ENCODE measurements around the gene ADPRHL1. TPM values are rescaled to one million over a fixed set of nuclear protein-coding genes. Genes with fewer than 3 reads are reported as not detected.

Gene ADPRHL1
- total RNA-seq, 1 experiment from 2014 or later, result 1.5 TPM

DNA sequence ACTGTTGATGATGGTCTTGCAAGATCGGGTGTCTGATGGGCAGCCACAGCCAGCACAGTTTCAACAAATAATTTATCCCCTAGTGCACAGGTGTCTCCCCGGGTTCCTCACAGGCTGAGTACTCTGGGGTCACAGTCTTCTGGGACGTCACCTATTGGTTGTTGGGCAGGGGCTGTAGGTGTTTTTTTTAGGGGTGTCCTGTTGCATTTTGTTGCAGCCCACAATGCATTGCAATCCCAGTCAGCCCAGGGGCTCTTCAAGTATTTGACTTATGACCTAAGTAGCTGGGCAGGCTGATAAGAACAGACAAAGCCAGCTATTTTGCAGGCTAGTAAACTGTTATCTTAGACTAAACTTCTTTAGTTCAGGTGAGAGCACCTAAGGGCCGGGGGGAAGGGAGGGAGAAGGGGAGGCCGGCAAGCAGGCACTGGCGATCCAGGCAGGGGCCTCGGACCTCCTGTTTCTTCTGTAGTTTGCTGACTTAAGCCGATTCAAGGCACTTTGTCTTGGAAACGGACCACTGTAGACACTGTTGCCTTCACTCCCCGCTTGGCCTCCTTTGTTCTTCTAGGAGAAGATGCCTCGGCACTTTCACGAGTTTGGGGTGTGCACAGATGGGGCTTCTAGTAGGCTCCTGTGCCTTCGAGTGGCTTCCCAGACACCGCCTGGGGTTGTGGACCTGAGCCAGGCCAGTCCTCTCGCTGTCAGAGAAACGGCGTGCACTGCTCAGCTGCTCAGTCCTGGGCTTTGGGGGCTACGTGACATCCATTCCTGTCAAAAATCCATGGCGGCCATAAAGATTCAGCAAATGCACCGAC, 55.5 kb downstream of the ADPRHL1 start (continued):
- no peak for TF ChIP-seq GRHL2 (CRISPR knock-in tag; IDR thresholded peaks at IDR 0.05; ENCODE audit: insufficient replicate concordance, severe bottlenecking)
- TF ChIP-seq RORB (CRISPR knock-in tag; IDR thresholded peaks at IDR 0.05), result no peak
- TF ChIP-seq, protein P1, sequence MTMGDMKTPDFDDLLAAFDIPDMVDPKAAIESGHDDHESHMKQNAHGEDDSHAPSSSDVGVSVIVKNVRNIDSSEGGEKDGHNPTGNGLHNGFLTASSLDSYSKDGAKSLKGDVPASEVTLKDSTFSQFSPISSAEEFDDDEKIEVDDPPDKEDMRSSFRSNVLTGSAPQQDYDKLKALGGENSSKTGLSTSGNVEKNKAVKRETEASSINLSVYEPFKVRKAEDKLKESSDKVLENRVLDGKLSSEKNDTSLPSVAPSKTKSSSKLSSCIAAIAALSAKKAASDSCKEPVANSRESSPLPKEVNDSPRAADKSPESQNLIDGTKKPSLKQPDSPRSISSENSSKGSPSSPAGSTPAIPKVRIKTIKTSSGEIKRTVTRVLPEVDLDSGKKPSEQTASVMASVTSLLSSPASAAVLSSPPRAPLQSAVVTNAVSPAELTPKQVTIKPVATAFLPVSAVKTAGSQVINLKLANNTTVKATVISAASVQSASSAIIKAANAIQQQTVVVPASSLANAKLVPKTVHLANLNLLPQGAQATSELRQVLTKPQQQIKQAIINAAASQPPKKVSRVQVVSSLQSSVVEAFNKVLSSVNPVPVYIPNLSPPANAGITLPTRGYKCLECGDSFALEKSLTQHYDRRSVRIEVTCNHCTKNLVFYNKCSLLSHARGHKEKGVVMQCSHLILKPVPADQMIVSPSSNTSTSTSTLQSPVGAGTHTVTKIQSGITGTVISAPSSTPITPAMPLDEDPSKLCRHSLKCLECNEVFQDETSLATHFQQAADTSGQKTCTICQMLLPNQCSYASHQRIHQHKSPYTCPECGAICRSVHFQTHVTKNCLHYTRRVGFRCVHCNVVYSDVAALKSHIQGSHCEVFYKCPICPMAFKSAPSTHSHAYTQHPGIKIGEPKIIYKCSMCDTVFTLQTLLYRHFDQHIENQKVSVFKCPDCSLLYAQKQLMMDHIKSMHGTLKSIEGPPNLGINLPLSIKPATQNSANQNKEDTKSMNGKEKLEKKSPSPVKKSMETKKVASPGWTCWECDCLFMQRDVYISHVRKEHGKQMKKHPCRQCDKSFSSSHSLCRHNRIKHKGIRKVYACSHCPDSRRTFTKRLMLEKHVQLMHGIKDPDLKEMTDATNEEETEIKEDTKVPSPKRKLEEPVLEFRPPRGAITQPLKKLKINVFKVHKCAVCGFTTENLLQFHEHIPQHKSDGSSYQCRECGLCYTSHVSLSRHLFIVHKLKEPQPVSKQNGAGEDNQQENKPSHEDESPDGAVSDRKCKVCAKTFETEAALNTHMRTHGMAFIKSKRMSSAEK (CRISPR knock-in tag; IDR thresholded peaks at IDR 0.05; ENCODE audit: borderline replicate concordance), result no peak
- no peak for TF ChIP-seq SP1 (CRISPR knock-in tag; conservative IDR thresholded peaks at IDR 0.05)
- TF ChIP-seq, protein P2, sequence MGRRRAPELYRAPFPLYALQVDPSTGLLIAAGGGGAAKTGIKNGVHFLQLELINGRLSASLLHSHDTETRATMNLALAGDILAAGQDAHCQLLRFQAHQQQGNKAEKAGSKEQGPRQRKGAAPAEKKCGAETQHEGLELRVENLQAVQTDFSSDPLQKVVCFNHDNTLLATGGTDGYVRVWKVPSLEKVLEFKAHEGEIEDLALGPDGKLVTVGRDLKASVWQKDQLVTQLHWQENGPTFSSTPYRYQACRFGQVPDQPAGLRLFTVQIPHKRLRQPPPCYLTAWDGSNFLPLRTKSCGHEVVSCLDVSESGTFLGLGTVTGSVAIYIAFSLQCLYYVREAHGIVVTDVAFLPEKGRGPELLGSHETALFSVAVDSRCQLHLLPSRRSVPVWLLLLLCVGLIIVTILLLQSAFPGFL (CRISPR knock-in tag; IDR thresholded peaks at IDR 0.05; ENCODE audit: borderline replicate concordance), result no peak
- TF ChIP-seq, protein P3, sequence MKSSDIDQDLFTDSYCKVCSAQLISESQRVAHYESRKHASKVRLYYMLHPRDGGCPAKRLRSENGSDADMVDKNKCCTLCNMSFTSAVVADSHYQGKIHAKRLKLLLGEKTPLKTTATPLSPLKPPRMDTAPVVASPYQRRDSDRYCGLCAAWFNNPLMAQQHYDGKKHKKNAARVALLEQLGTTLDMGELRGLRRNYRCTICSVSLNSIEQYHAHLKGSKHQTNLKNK (CRISPR knock-in tag; IDR thresholded peaks at IDR 0.05), result no peak
- TF ChIP-seq SMAD3 (CRISPR knock-in tag; IDR thresholded peaks at IDR 0.05; ENCODE audit: borderline replicate concordance), result no peak
- no peak for TF ChIP-seq SOX15 (CRISPR knock-in tag; IDR thresholded peaks at IDR 0.05)

DNA sequence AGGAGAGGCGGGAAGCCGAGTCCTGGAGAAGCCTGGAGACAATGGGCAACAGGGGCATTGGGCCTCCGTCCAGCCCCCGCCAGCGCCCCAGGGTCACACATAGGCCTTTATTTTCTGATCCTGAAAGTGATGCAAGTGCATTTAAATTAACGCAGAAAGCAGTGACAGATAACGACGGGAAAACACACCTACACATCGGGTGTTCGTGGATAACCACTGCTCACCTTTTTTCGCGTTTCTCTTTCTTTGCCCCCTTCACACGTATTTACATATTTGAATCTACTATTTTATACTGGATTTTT, 59.0 kb downstream of the ADPRHL1 start:
- POLR2A ChIA-PET, result no interaction called here
- no peak overlapping the region for H3K4me3 Mint-ChIP-seq
- peaks cover 27% of the 10 kb centered on the region for H3K4me1 Mint-ChIP-seq
- no peak overlapping the region for H3K27ac Mint-ChIP-seq
- no peak for ATAC-seq
- peaks cover 10% of the 10 kb centered on the region for H3K9me3 Mint-ChIP-seq
- DNase-seq (ENCODE audit: low spot score), result no peak
- no peaks in the 10 kb centered on the region for H3K27me3 Mint-ChIP-seq (ENCODE audit: low read depth)
- peaks cover 16% of the 10 kb centered on the region for H3K36me3 Mint-ChIP-seq
- CTCF ChIA-PET, result interaction anchor here (0.6 to 1.8 kb wide), 12 partner anchors 12 to 168 kb away, joined by 3 to 8 read pairs (median 4); no protein-coding TSS in a partner anchor
- TF ChIP-seq, protein P4, sequence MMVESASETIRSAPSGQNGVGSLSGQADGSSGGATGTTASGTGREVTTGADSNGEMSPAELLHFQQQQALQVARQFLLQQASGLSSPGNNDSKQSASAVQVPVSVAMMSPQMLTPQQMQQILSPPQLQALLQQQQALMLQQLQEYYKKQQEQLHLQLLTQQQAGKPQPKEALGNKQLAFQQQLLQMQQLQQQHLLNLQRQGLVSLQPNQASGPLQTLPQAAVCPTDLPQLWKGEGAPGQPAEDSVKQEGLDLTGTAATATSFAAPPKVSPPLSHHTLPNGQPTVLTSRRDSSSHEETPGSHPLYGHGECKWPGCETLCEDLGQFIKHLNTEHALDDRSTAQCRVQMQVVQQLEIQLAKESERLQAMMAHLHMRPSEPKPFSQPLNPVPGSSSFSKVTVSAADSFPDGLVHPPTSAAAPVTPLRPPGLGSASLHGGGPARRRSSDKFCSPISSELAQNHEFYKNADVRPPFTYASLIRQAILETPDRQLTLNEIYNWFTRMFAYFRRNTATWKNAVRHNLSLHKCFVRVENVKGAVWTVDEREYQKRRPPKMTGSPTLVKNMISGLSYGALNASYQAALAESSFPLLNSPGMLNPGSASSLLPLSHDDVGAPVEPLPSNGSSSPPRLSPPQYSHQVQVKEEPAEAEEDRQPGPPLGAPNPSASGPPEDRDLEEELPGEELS (CRISPR knock-in tag; IDR thresholded peaks at IDR 0.05), result no peak
- TF ChIP-seq SP1 (CRISPR knock-in tag; conservative IDR thresholded peaks at IDR 0.05) (0 out of 2 replicates have a peak, but pooled peaks have one; percentile 13), KAT7 (CRISPR knock-in tag; IDR thresholded peaks at IDR 0.05; ENCODE audit: borderline replicate concordance) (0 out of 2 replicates have a peak, but pooled peaks have one; percentile 10)
- TF ChIP-seq, protein P5, sequence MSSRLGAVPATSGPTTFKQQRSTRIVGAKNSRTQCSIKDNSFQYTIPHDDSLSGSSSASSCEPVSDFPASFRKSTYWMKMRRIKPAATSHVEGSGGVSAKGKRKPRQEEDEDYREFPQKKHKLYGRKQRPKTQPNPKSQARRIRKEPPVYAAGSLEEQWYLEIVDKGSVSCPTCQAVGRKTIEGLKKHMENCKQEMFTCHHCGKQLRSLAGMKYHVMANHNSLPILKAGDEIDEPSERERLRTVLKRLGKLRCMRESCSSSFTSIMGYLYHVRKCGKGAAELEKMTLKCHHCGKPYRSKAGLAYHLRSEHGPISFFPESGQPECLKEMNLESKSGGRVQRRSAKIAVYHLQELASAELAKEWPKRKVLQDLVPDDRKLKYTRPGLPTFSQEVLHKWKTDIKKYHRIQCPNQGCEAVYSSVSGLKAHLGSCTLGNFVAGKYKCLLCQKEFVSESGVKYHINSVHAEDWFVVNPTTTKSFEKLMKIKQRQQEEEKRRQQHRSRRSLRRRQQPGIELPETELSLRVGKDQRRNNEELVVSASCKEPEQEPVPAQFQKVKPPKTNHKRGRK (CRISPR knock-in tag; IDR thresholded peaks at IDR 0.05; ENCODE audit: borderline replicate concordance), result 0 out of 2 replicates have a peak, but pooled peaks have one; percentile 21
